Subcutaneous abdominal adipose tissue (tissue), 5 donors: ENCODE measurements around the gene MAP3K10.

Experiments used
- H3K27ac ChIP-seq: one replicate; pipeline ENCODE4 v1.7.0; 2013; ENCODE audit warnings: low read depth, mild to moderate bottlenecking, inconsistent platforms, low read length, moderate library complexity
- H3K27me3 ChIP-seq, 5 donors: one replicate each; pipeline ENCODE4 v1.7.0; 2013; ENCODE audit warnings: low read length in 5 of 5, inconsistent platforms in 1 of 5; ENCODE audit not compliant: control insufficient read depth in 5 of 5, insufficient read depth in 4 of 5
- H3K36me3 ChIP-seq, 5 donors: one replicate each; pipeline ENCODE4 v1.7.0; 2013; ENCODE audit warnings: low read length in 5 of 5; ENCODE audit not compliant: control insufficient read depth in 5 of 5, insufficient read depth in 5 of 5
- H3K4me1 ChIP-seq, 5 donors: one replicate each; pipeline ENCODE4 v1.7.0; 2013; ENCODE audit warnings: low read length in 5 of 5, mild to moderate bottlenecking in 3 of 5, moderate library complexity in 1 of 5; ENCODE audit not compliant: control insufficient read depth in 5 of 5, insufficient read depth in 5 of 5
- H3K4me3 ChIP-seq, 5 donors: one replicate each; pipeline ENCODE4 v1.7.0; 2013; ENCODE audit warnings: low read length in 5 of 5, low read depth in 1 of 5
- H3K9ac ChIP-seq, 5 donors: one replicate each; pipeline ENCODE4 v1.7.0; 2013; ENCODE audit warnings: low read length in 5 of 5, mild to moderate bottlenecking in 4 of 5, moderate library complexity in 3 of 5
- H3K9me3 ChIP-seq, 5 donors: one replicate each; pipeline ENCODE4 v1.7.0; 2013; ENCODE audit warnings: low read length in 5 of 5; ENCODE audit not compliant: control insufficient read depth in 5 of 5
- donor health status: healthy.
- donor health status: healthy.
- donor health status: healthy.
- donor health status: healthy.
- donor health status: healthy.

The MAP3K10 gene

GRCh38 chr19:40193587-40193849 lies 2.3 kb downstream of the MAP3K10 start:
- Histone ChIP-seq H3K4me1 (peaks cover 2 to 30% (median 28%) of the 10 kb centered on the region in 5 donors), H3K4me3 (no peak overlapping the region), H3K36me3 (peaks cover 0 to 5% (median 3%) of the 10 kb centered on the region in 5 donors), H3K9ac (no peak overlapping the region), H3K9me3 (no peaks in the 10 kb centered on the region), H3K27ac (no peak overlapping the region), H3K27me3 (no peaks in the 10 kb centered on the region)

GRCh38 chr19:40198272-40198990 lies 7.2 kb downstream of the MAP3K10 start:
- peaks cover 0 to 23% (median 9%) of the 10 kb centered on the region in 5 donors for H3K36me3 ChIP-seq
- no peak overlapping the region for H3K9ac ChIP-seq
- no peaks in the 10 kb centered on the region for H3K27me3 ChIP-seq
- no peak overlapping the region for H3K4me3 ChIP-seq
- peaks cover 0 to 8% (median 5%) of the 10 kb centered on the region in 5 donors for H3K4me1 ChIP-seq
- no peaks in the 10 kb centered on the region for H3K9me3 ChIP-seq
- no peak overlapping the region for H3K27ac ChIP-seq

GRCh38 chr19:40200341-40201099 lies 9.3 kb downstream of the MAP3K10 start:
- no peaks in the 10 kb centered on the region for H3K27me3 ChIP-seq
- no peak overlapping the region for H3K9ac ChIP-seq
- H3K36me3 ChIP-seq: peaks cover 2 to 44% (median 24%) of the 10 kb centered on the region in 5 donors
- H3K4me1 ChIP-seq: no peaks in the 10 kb centered on the region
- no peak overlapping the region for H3K27ac ChIP-seq
- peaks cover 0 to 3% (median 0%) of the 10 kb centered on the region in 5 donors for H3K9me3 ChIP-seq
- H3K4me3 ChIP-seq: no peak overlapping the region

- Histone ChIP-seq H3K9me3 (peaks cover 0 to 3% (median 0%) of the 10 kb centered on the region in 5 donors), H3K4me1 (no peaks in the 10 kb centered on the region), H3K27ac (no peak overlapping the region), H3K36me3 (peaks cover 2 to 58% (median 36%) of the 10 kb centered on the region in 5 donors), H3K27me3 (no peaks in the 10 kb centered on the region), H3K4me3 (no peak overlapping the region), H3K9ac (no peak overlapping the region)
These were observed 13.2 kb downstream of the MAP3K10 start for GRCh38 chr19:40204381-40204780.

GRCh38 chr19:40205760-40206159 lies 14.5 kb downstream of the MAP3K10 start:
- peaks cover 0 to 3% (median 0%) of the 10 kb centered on the region in 5 donors for H3K9me3 ChIP-seq
- H3K36me3 ChIP-seq: peaks cover 2 to 71% (median 47%) of the 10 kb centered on the region in 5 donors
- no peaks in the 10 kb centered on the region for H3K4me1 ChIP-seq
- no peaks in the 10 kb centered on the region for H3K27me3 ChIP-seq
- no peak overlapping the region for H3K27ac ChIP-seq
- H3K9ac ChIP-seq: no peak overlapping the region
- no peak overlapping the region for H3K4me3 ChIP-seq

- Histone ChIP-seq H3K36me3 (peaks cover 2 to 77% (median 56%) of the 10 kb centered on the region in 5 donors), H3K9ac (no peak overlapping the region), H3K27ac (no peak overlapping the region), H3K27me3 (no peaks in the 10 kb centered on the region), H3K4me3 (no peak overlapping the region), H3K9me3 (peaks cover 0 to 3% (median 0%) of the 10 kb centered on the region in 5 donors), H3K4me1 (no peaks in the 10 kb centered on the region)
These were observed 17.4 kb downstream of the MAP3K10 start for GRCh38 chr19:40208602-40209001.

- peaks cover 0 to 2% (median under 1%) of the 10 kb centered on the region in 5 donors for H3K27me3 ChIP-seq
- H3K27ac ChIP-seq: no peak overlapping the region
- H3K4me3 ChIP-seq: no peak overlapping the region
- H3K9me3 ChIP-seq: no peaks in the 10 kb centered on the region
- H3K4me1 ChIP-seq: no peaks in the 10 kb centered on the region
- H3K36me3 ChIP-seq: peaks cover 0 to 60% (median 37%) of the 10 kb centered on the region in 5 donors
- no peak overlapping the region for H3K9ac ChIP-seq
These were observed 19.7 kb downstream of the MAP3K10 start for GRCh38 chr19:40210889-40211288.

- H3K9ac ChIP-seq: no peak overlapping the region
- peaks cover 0 to 13% (median 6%) of the 10 kb centered on the region in 5 donors for H3K4me1 ChIP-seq
- no peak overlapping the region for H3K4me3 ChIP-seq
- no peaks in the 10 kb centered on the region for H3K9me3 ChIP-seq
- peaks cover 17 to 21% (median 19%) of the 10 kb centered on the region in 5 donors for H3K27me3 ChIP-seq
- no peak overlapping the region for H3K27ac ChIP-seq
- H3K36me3 ChIP-seq: peaks cover 0 to 48% (median 32%) of the 10 kb centered on the region in 5 donors
These were observed 22.1 kb downstream of the MAP3K10 start for GRCh38 chr19:40213251-40213829.

GRCh38 chr19:40213882-40214570 lies 22.8 kb downstream of the MAP3K10 start:
- H3K9ac ChIP-seq: no peak overlapping the region
- H3K27me3 ChIP-seq: peaks cover 17 to 25% (median 21%) of the 10 kb centered on the region in 5 donors
- peaks cover 0 to 13% (median 6%) of the 10 kb centered on the region in 5 donors for H3K4me1 ChIP-seq
- no peaks in the 10 kb centered on the region for H3K9me3 ChIP-seq
- H3K36me3 ChIP-seq: peaks cover 0 to 43% (median 27%) of the 10 kb centered on the region in 5 donors
- no peak overlapping the region for H3K27ac ChIP-seq
- H3K4me3 ChIP-seq: no peak overlapping the region
